ENCODE measurements around the gene KRTAP10-3. TPM values are rescaled to one million over a fixed set of nuclear protein-coding genes. Genes with fewer than 3 reads are reported as not detected.

KRTAP10-3 gene
- total RNA-seq, 1 experiment from 2014 or later: 0.62 TPM

- no TSS peak for BruUV-seq (replicated peaks)
- TF ChIP-seq CTCF (conservative IDR thresholded peaks at IDR 0.05; ENCODE audit: low read depth, low read length): no peak
- no peak for TF ChIP-seq EZH2 (IDR thresholded peaks at IDR 0.05; ENCODE audit: borderline replicate concordance, low read depth, low read length, poor library complexity, severe bottlenecking)
- Histone ChIP-seq H3K4me1 (ENCODE audit: insufficient read depth, low read length, poor library complexity, severe bottlenecking) (no peaks in the 10 kb centered on the region), H3K36me3 (ENCODE audit: insufficient read depth, low read length, poor library complexity, severe bottlenecking) (no peaks in the 10 kb centered on the region), H3K27ac (ENCODE audit: low read depth, low read length, poor library complexity, severe bottlenecking) (no peak overlapping the region), H3K27me3 (replicated peaks; ENCODE audit: insufficient read depth, low read depth, low read length, poor library complexity) (no peaks in the 10 kb centered on the region), H3K4me3 (ENCODE audit: low read depth, low read length, poor library complexity, severe bottlenecking) (no peak overlapping the region), H3K9me3 (ENCODE audit: low read depth, low read length, poor library complexity, severe bottlenecking) (no peaks in the 10 kb centered on the region)
- no peak for DNase-seq (ENCODE audit: low spot score)
- CTCF ChIA-PET: no interaction called here
- POLR2A ChIA-PET (ENCODE audit: low non-redundant PET): no interaction called here
- intact Hi-C loops (cut with micrococcal nuclease; ENCODE audit: unreplicated experiment): no loop called here
These were observed 11.4 kb upstream of the KRTAP10-3 start for GRCh38 chr21:44569861-44570517.

- intact Hi-C loops (cut with micrococcal nuclease; ENCODE audit: unreplicated experiment): no loop called here
- no peaks in the 10 kb centered on the region for H3K27me3 ChIP-seq (replicated peaks; ENCODE audit: insufficient read depth, low read depth, low read length, poor library complexity)
- BruUV-seq (replicated peaks): no TSS peak
- H3K4me1 ChIP-seq (ENCODE audit: insufficient read depth, low read length, poor library complexity, severe bottlenecking): no peaks in the 10 kb centered on the region
- H3K27ac ChIP-seq (ENCODE audit: low read depth, low read length, poor library complexity, severe bottlenecking): no peak overlapping the region
- H3K36me3 ChIP-seq (ENCODE audit: insufficient read depth, low read length, poor library complexity, severe bottlenecking): no peaks in the 10 kb centered on the region
- H3K9me3 ChIP-seq (ENCODE audit: low read depth, low read length, poor library complexity, severe bottlenecking): no peaks in the 10 kb centered on the region
- no peak for DNase-seq (ENCODE audit: low spot score)
- POLR2A ChIA-PET (ENCODE audit: low non-redundant PET): no interaction called here
- TF ChIP-seq CTCF (conservative IDR thresholded peaks at IDR 0.05; ENCODE audit: low read depth, low read length): no peak
- TF ChIP-seq EZH2 (IDR thresholded peaks at IDR 0.05; ENCODE audit: borderline replicate concordance, low read depth, low read length, poor library complexity, severe bottlenecking): no peak
- CTCF ChIA-PET: interaction anchor here (0.5 kb wide), 1 partner anchor 323 kb away, joined by 3 read pairs; no protein-coding TSS in a partner anchor
- no peak overlapping the region for H3K4me3 ChIP-seq (ENCODE audit: low read depth, low read length, poor library complexity, severe bottlenecking)
These were observed 10.3 kb upstream of the KRTAP10-3 start for GRCh38 chr21:44568667-44569556.

- no peak for DNase-seq (ENCODE audit: low spot score)
- Histone ChIP-seq H3K9me3 (ENCODE audit: low read depth, low read length, poor library complexity, severe bottlenecking) (no peaks in the 10 kb centered on the region), H3K36me3 (ENCODE audit: insufficient read depth, low read length, poor library complexity, severe bottlenecking) (no peaks in the 10 kb centered on the region), H3K4me3 (ENCODE audit: low read depth, low read length, poor library complexity, severe bottlenecking) (no peak overlapping the region), H3K27me3 (replicated peaks; ENCODE audit: insufficient read depth, low read depth, low read length, poor library complexity) (no peaks in the 10 kb centered on the region), H3K27ac (ENCODE audit: low read depth, low read length, poor library complexity, severe bottlenecking) (no peak overlapping the region), H3K4me1 (ENCODE audit: insufficient read depth, low read length, poor library complexity, severe bottlenecking) (no peaks in the 10 kb centered on the region)
- intact Hi-C loops (cut with micrococcal nuclease; ENCODE audit: unreplicated experiment): no loop called here
- POLR2A ChIA-PET (ENCODE audit: low non-redundant PET): no interaction called here
- BruUV-seq (replicated peaks): no TSS peak
- CTCF ChIA-PET: interaction anchor here (0.5 kb wide), 1 partner anchor 324 kb away, joined by 3 read pairs; no protein-coding TSS in a partner anchor
- TF ChIP-seq EZH2 (IDR thresholded peaks at IDR 0.05; ENCODE audit: borderline replicate concordance, low read depth, low read length, poor library complexity, severe bottlenecking) (no peak), CTCF (conservative IDR thresholded peaks at IDR 0.05; ENCODE audit: low read depth, low read length) (no peak)
These were observed 9.7 kb upstream of the KRTAP10-3 start for GRCh38 chr21:44568261-44568660.

Measured in A673 (cell line).